ENCODE data around the gene ZNF366.

DNA sequence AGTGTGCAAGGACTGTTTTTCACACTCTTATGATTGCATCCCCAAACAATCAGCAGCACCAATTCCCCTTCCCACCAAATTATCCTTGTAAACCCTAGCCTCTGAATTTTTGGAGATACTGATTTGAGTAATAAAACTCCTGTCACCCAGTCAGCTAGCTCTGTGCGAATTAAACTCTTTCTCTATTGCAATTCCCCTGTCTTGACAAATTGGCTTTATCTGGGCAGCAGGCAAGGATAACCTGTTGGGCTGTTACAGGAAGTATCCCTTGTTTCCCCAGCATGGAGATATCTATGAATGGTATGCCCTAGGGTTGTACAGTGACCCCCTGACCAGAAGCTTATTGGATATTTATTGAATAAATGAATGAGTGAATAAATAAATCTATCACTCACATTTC lies 106.3 kb downstream of the ZNF366 start:
- TF ChIP-seq, protein P1, sequence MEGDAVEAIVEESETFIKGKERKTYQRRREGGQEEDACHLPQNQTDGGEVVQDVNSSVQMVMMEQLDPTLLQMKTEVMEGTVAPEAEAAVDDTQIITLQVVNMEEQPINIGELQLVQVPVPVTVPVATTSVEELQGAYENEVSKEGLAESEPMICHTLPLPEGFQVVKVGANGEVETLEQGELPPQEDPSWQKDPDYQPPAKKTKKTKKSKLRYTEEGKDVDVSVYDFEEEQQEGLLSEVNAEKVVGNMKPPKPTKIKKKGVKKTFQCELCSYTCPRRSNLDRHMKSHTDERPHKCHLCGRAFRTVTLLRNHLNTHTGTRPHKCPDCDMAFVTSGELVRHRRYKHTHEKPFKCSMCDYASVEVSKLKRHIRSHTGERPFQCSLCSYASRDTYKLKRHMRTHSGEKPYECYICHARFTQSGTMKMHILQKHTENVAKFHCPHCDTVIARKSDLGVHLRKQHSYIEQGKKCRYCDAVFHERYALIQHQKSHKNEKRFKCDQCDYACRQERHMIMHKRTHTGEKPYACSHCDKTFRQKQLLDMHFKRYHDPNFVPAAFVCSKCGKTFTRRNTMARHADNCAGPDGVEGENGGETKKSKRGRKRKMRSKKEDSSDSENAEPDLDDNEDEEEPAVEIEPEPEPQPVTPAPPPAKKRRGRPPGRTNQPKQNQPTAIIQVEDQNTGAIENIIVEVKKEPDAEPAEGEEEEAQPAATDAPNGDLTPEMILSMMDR (conservative IDR thresholded peaks at IDR 0.05), result no peak
- TF ChIP-seq EZH2 (IDR thresholded peaks at IDR 0.05; ENCODE audit: low read depth), result no peak
